Measurements from ENCODE around the gene PGBD2.

DNA sequence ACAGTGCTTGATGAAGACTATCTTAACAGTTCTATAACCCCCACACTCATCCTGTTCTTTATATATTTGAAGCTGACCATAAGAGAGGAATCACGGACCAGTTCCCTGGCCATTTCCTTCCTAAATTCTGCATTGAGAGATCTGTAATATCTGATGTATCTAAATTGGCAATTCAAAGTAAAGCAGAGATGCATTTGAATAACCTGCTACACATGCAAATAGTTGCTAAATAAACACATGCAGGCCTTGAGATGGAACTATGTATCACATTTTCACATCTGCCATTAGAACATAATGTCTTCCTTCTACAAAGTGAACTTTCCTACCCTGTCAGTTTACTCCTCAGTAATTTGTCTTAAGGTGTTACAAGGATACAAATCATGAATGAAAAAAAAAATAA, 20.4 kb upstream of the PGBD2 start:
- TF ChIP-seq, protein P1, sequence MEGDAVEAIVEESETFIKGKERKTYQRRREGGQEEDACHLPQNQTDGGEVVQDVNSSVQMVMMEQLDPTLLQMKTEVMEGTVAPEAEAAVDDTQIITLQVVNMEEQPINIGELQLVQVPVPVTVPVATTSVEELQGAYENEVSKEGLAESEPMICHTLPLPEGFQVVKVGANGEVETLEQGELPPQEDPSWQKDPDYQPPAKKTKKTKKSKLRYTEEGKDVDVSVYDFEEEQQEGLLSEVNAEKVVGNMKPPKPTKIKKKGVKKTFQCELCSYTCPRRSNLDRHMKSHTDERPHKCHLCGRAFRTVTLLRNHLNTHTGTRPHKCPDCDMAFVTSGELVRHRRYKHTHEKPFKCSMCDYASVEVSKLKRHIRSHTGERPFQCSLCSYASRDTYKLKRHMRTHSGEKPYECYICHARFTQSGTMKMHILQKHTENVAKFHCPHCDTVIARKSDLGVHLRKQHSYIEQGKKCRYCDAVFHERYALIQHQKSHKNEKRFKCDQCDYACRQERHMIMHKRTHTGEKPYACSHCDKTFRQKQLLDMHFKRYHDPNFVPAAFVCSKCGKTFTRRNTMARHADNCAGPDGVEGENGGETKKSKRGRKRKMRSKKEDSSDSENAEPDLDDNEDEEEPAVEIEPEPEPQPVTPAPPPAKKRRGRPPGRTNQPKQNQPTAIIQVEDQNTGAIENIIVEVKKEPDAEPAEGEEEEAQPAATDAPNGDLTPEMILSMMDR (IDR thresholded peaks at IDR 0.05) = no peak
- TF ChIP-seq EZH2 (IDR thresholded peaks at IDR 0.05) = no peak
- no peak for TF ChIP-seq EZH2phosphoT487 (IDR thresholded peaks at IDR 0.05)

Data from neural progenitor cell (in vitro differentiated cells).